ENCODE data around the gene PARG.
"Not testable (repeated sequence)": the region's sequence is repeated elsewhere in the genome, so short reads cannot be mapped to it uniquely, and the experiment has no call there.

PARG gene

DNA sequence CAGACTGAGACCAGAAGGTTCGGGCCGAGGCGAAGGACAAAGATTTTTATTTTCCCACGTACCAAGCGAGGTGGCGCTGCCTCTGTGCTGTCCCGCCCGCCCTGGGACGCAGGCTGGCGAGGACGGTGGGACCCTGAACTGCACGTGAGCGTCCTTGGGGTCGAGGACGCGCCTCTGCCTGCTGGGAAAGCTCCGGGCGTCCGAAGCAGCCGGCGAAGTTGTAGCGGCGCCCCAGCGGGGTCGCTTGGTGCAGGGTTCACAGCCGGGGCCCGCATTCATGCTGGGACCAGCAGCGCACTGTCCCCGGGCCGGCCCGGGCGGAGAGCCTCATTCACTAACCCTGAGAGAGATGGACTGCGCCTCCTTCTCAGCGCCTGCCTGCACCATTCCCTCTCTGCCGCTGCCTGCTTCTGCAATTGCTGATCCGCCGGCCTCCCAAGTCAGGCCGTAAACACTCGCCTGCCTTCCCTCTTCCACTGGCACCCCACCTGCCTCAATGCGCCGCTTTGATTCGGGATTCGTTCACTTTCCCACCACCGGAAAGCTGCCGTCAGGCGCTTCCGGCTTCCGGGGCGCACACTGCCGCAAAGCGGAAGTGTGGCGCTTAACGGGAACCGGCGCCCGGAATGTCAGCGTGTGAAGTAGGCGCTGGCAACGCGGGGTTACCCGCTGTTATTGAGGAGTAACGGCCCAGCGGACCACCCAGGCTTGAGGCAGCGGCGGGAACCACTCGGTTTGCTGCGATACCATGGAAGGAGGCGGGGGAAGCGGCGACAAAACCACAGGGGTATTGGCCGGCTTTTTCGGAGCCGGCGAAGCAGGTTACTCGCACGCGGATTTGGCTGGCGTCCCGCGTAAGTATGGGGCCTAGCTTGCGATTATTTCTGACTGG, at the start of gene PARG, which contains the start of gene TIMM23B:
Gene PARG (minus strand): TSS at position 581 of the 892 bp plus-strand sequence. CDS start 302 bp downstream, at position 279.
Gene TIMM23B (plus strand): TSS at position 607 of the 892 bp plus-strand sequence. CDS start 142 bp downstream, at position 749.
- Histone ChIP-seq H3K9ac (ENCODE audit: low read length) (peak within 1 kb of the TSS; percentile 83), H3K4me3 (ENCODE audit: low read depth, low read length) (peak within 1 kb of the TSS; percentile 65), H3K36me3 (ENCODE audit: control insufficient read depth, insufficient read depth, low read length) (peaks cover 11% of the 10 kb centered on the region), H3K27ac (ENCODE audit: low read depth, low read length) (peak within 1 kb of the TSS; percentile 81; the same call in 1 of the 2 replicates)
- H3K27me3 ChIP-seq (ENCODE audit: control insufficient read depth, insufficient read depth, low read length); H3K9me3 ChIP-seq (ENCODE audit: control insufficient read depth, insufficient read depth, low read depth, low read length); H3K4me1 ChIP-seq (ENCODE audit: control insufficient read depth, insufficient read depth, low read length): not testable (repeated sequence)

DNA sequence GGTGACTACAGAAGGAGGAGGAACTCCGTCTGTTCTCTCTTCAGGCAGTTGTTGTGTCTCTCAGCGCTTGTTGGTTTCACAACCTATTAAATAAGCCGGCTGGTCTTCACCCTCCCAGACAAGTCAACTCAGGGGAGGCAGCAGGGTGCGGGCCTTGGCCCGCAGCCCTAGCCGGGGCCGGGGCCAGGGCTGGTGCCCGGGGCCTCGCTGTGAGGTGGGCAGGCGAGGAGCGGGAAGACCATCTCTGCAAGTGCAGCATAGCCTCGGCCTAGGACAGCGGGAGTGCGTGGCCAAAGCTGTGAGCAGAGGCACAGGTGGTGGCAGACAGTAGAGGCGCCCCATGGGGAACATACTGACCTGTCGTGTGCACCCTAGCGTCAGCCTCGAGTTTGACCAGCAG, 46.5 kb upstream of the PARG start, which contains the start of gene AGAP6:
Gene AGAP6 (plus strand): TSS at position 31 of the 400 bp plus-strand sequence. CDS start 310 bp downstream, at position 341.
- not testable (repeated sequence) for H3K4me3 ChIP-seq (ENCODE audit: low read depth, low read length); H3K9me3 ChIP-seq (ENCODE audit: control insufficient read depth, insufficient read depth, low read depth, low read length); H3K27ac ChIP-seq (ENCODE audit: low read depth, low read length); H3K9ac ChIP-seq (ENCODE audit: low read length); H3K36me3 ChIP-seq (ENCODE audit: control insufficient read depth, insufficient read depth, low read length); H3K4me1 ChIP-seq (ENCODE audit: control insufficient read depth, insufficient read depth, low read length); H3K27me3 ChIP-seq (ENCODE audit: control insufficient read depth, insufficient read depth, low read length)

DNA sequence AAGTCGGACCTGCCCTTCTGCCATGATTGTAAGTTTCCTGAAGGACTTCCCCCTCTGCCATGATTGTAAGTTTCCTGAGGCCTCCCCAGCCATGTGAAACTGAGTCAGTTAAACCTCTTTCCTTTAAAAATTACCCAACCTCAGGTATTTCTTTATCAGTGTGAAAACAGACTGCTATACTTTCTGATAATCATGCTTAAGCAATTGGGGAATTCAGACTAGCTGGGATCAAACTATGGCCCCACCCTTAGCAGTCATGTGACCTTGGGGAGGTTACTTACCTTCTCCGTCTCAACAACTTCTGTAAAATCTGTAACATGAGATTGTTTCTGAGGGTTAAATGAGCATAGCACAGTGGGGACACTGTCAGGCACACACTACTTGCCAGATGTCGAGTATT, 45.4 kb upstream of the PARG start:
- not testable (repeated sequence) for H3K9me3 ChIP-seq (ENCODE audit: control insufficient read depth, insufficient read depth, low read depth, low read length); H3K36me3 ChIP-seq (ENCODE audit: control insufficient read depth, insufficient read depth, low read length); H3K4me1 ChIP-seq (ENCODE audit: control insufficient read depth, insufficient read depth, low read length); H3K9ac ChIP-seq (ENCODE audit: low read length); H3K27ac ChIP-seq (ENCODE audit: low read depth, low read length); H3K4me3 ChIP-seq (ENCODE audit: low read depth, low read length); H3K27me3 ChIP-seq (ENCODE audit: control insufficient read depth, insufficient read depth, low read length)

DNA sequence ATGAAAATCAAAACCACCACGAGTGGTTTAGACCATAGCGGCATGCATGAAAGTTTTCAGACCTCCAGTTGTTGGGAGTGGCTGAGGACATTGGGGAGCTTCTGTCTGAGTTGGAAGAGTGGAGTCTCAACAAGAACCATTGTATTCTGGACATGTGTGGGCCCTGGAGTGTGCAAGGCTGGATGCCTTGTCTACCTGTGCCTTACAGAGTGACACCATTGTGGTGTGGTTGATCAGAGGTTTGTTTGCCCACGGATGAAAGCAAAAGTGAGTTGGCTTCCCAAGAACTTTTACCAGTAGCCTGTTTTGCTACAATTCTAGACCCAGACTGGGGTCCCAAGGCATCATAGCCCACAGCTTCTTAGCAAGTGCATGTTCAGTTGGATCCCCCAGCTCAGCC, 35.9 kb upstream of the PARG start:
- not testable (repeated sequence) for H3K4me3 ChIP-seq (ENCODE audit: low read depth, low read length); H3K27ac ChIP-seq (ENCODE audit: low read depth, low read length); H3K36me3 ChIP-seq (ENCODE audit: control insufficient read depth, insufficient read depth, low read length); H3K9ac ChIP-seq (ENCODE audit: low read length); H3K4me1 ChIP-seq (ENCODE audit: control insufficient read depth, insufficient read depth, low read length); H3K9me3 ChIP-seq (ENCODE audit: control insufficient read depth, insufficient read depth, low read depth, low read length); H3K27me3 ChIP-seq (ENCODE audit: control insufficient read depth, insufficient read depth, low read length)

DNA sequence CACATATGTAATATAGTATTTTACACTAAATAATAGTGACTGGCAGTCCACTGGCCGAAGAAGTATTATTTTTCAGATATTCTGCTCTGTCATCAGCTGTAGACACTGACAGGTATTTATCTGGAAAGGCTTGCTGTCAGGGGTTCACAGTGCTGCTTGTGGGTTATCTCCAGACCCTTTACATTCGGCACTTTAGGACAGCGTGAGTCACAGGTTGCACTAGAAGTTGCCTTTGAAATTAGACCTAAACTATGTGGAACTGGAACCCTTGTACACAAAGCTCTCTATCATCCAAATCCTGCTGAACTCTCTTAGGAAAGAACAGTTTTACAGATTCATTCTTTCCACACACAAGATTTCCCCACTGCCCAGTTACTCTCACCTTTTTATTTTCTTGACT, 30.3 kb upstream of the PARG start:
- H3K27ac ChIP-seq (ENCODE audit: low read depth, low read length); H3K4me3 ChIP-seq (ENCODE audit: low read depth, low read length); H3K9me3 ChIP-seq (ENCODE audit: control insufficient read depth, insufficient read depth, low read depth, low read length); H3K36me3 ChIP-seq (ENCODE audit: control insufficient read depth, insufficient read depth, low read length); H3K9ac ChIP-seq (ENCODE audit: low read length); H3K4me1 ChIP-seq (ENCODE audit: control insufficient read depth, insufficient read depth, low read length); H3K27me3 ChIP-seq (ENCODE audit: control insufficient read depth, insufficient read depth, low read length): not testable (repeated sequence)

DNA sequence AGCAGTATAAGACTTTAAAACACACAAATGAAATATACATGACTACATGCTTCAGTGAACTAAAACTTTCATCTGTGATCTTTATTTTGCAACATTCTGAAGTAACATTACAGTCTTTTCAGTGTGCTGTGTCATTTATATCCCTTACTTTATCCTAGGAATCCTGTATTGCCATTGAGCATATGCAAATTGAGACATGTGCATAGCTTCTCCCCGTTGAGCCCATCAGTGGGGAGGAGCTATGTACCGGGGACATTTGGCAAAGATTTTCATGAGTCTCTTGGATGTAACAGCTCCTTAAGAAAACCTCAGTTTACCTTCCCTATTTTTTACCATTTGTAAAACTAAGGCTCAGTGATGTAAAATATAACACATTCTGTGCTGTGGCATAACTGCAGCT, 29.6 kb upstream of the PARG start:
- H3K9ac ChIP-seq (ENCODE audit: low read length); H3K4me3 ChIP-seq (ENCODE audit: low read depth, low read length); H3K36me3 ChIP-seq (ENCODE audit: control insufficient read depth, insufficient read depth, low read length); H3K27ac ChIP-seq (ENCODE audit: low read depth, low read length); H3K9me3 ChIP-seq (ENCODE audit: control insufficient read depth, insufficient read depth, low read depth, low read length); H3K4me1 ChIP-seq (ENCODE audit: control insufficient read depth, insufficient read depth, low read length); H3K27me3 ChIP-seq (ENCODE audit: control insufficient read depth, insufficient read depth, low read length): not testable (repeated sequence)

DNA sequence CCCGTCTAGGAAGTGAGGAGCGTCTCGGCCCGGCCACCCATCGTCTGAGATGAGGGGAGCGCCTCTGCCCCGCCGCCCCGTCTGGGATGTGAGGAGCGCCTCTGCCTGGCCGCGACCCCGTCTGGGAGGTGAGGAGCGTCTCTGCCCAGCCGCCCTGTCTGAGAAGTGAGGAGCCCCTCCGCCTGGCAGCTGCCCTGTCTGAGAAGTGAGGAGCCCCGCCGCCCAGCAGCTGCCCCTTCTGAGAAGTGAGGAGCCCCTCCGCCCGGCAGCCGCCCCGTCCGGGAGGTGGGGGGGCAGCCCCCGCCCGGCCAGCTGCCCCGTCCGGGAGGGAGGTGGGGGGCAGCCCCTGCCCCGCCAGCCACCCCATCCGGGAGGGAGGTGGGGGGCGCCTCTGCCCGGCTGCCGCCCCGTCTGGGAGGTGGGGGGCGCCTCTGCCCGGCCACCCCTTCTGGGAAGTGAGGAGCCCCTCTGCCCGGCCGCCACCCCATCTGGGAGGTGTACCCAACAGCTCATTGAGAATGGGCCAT, 28.6 kb upstream of the PARG start:
- not testable (repeated sequence) for H3K9me3 ChIP-seq (ENCODE audit: control insufficient read depth, insufficient read depth, low read depth, low read length); H3K36me3 ChIP-seq (ENCODE audit: control insufficient read depth, insufficient read depth, low read length); H3K27me3 ChIP-seq (ENCODE audit: control insufficient read depth, insufficient read depth, low read length); H3K4me1 ChIP-seq (ENCODE audit: control insufficient read depth, insufficient read depth, low read length); H3K4me3 ChIP-seq (ENCODE audit: low read depth, low read length); H3K27ac ChIP-seq (ENCODE audit: low read depth, low read length); H3K9ac ChIP-seq (ENCODE audit: low read length)

DNA sequence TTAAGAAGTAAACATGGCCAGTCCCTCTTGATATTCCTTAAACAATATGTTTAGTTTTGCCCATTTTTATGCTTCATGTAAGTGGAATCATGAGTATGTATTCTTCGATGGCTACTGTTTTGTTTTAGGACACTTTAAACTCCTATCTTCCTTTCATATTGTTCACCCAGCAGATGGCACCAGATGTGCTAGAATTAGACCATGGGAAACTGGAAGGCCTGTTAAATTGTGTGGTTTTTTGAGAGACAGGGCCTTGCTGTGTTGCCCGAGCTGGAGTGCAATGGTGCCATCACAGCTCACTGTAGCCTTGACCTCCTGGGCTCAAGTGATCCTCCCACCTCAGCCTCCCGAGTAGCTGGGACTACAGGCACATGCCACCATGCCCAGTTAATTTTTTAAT, 11.3 kb upstream of the PARG start:
- H3K9me3 ChIP-seq (ENCODE audit: control insufficient read depth, insufficient read depth, low read depth, low read length); H3K27me3 ChIP-seq (ENCODE audit: control insufficient read depth, insufficient read depth, low read length); H3K27ac ChIP-seq (ENCODE audit: low read depth, low read length); H3K4me3 ChIP-seq (ENCODE audit: low read depth, low read length); H3K9ac ChIP-seq (ENCODE audit: low read length); H3K4me1 ChIP-seq (ENCODE audit: control insufficient read depth, insufficient read depth, low read length): not testable (repeated sequence)
- peaks cover 23% of the 10 kb centered on the region for H3K36me3 ChIP-seq (ENCODE audit: control insufficient read depth, insufficient read depth, low read length)

DNA sequence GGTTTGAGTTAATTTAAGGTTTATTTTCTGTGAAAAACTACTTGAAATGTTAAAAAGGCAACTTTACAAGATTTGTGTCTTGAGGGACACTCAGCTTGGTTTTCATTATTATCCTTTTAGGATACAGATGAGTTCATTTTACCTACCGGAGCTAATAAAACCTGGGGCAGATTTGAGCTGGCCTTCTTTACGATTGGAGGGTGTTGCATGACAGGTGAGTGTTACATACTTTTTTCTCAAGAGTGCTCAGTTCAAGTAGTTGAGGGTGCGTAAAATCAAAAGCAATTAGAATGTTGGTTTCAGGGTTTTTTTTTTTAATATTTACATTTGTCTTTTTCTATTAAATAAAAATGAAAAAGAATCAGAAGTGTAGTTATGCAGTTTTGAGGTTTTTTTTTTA, 10.2 kb upstream of the PARG start:
- H3K4me3 ChIP-seq (ENCODE audit: low read depth, low read length); H3K4me1 ChIP-seq (ENCODE audit: control insufficient read depth, insufficient read depth, low read length); H3K9ac ChIP-seq (ENCODE audit: low read length); H3K27ac ChIP-seq (ENCODE audit: low read depth, low read length); H3K27me3 ChIP-seq (ENCODE audit: control insufficient read depth, insufficient read depth, low read length); H3K9me3 ChIP-seq (ENCODE audit: control insufficient read depth, insufficient read depth, low read depth, low read length): not testable (repeated sequence)
- H3K36me3 ChIP-seq (ENCODE audit: control insufficient read depth, insufficient read depth, low read length), result peaks cover 18% of the 10 kb centered on the region

DNA sequence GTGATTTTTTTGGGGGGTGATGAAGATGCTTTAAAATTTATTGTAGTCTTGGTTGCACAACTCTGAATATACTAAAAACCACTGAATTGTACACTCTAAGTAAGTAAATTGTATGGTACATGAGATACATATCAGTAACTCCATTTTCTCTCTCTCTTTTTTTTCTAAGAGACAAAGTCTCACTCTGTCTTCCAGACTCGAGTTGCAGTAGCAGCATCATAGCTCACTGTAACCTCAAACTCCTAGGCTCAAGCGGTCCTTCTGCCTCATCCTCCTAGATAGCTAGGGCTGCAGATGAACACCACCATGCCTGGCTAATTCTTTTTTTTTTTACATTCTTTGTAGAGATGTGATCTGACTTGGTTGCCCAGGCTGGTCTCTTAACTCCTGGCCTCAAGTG, 6.9 kb upstream of the PARG start:
- not testable (repeated sequence) for H3K27ac ChIP-seq (ENCODE audit: low read depth, low read length); H3K4me1 ChIP-seq (ENCODE audit: control insufficient read depth, insufficient read depth, low read length); H3K4me3 ChIP-seq (ENCODE audit: low read depth, low read length); H3K9me3 ChIP-seq (ENCODE audit: control insufficient read depth, insufficient read depth, low read depth, low read length); H3K27me3 ChIP-seq (ENCODE audit: control insufficient read depth, insufficient read depth, low read length); H3K9ac ChIP-seq (ENCODE audit: low read length)
- H3K36me3 ChIP-seq (ENCODE audit: control insufficient read depth, insufficient read depth, low read length), result peaks cover 20% of the 10 kb centered on the region

DNA sequence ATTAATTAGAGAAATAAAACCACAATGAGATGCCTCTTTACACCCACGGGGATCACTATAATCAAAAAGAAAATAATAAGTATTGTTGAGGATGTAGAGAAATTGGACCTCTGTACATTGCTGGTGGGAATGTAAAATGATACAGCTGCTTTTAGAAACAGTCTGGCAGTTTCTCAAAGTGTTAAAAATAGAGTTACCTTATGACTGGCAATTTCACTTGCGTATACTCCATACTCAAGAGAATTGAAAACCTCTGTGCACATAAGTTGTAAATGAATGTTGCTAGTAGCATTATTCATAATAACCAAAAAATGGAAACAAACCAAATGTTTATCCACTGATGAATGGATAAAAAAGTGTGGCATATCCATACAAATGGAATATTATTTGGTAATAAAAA, 6.3 kb upstream of the PARG start:
- H3K4me1 ChIP-seq (ENCODE audit: control insufficient read depth, insufficient read depth, low read length); H3K27me3 ChIP-seq (ENCODE audit: control insufficient read depth, insufficient read depth, low read length); H3K27ac ChIP-seq (ENCODE audit: low read depth, low read length); H3K4me3 ChIP-seq (ENCODE audit: low read depth, low read length); H3K9me3 ChIP-seq (ENCODE audit: control insufficient read depth, insufficient read depth, low read depth, low read length); H3K9ac ChIP-seq (ENCODE audit: low read length): not testable (repeated sequence)
- H3K36me3 ChIP-seq (ENCODE audit: control insufficient read depth, insufficient read depth, low read length), result peaks cover 21% of the 10 kb centered on the region

Measured in HUES6 (cell line).